Breast epithelium (tissue), 3 donors: ENCODE measurements around the gene TES.

Experiments used
- POLR2A ChIP-seq: fragments of 450-650 bp; IDR thresholded peaks from one replicate; pipeline ENCODE4 v1.6.1; 2016; ENCODE audit warnings: antibody characterized with exemption, mild to moderate bottlenecking, moderate library complexity
- POLR2AphosphoS5 ChIP-seq, 3 donors: sonication (generic); formaldehyde crosslinking; IDR thresholded peaks; one replicate each; pipeline ENCODE4 v1.6.1; 2017; ENCODE audit warnings: antibody characterized with exemption in 3 of 3
- TF ChIP-seq, protein P1 (sequence below), 3 donors: fragments of 450-650 bp; IDR thresholded peaks; one replicate each; pipeline ENCODE4 v1.5.1; 2016 to 2017; ENCODE audit warnings: antibody characterized with exemption in 3 of 3, mild to moderate bottlenecking in 3 of 3, moderate library complexity in 3 of 3

DNA sequence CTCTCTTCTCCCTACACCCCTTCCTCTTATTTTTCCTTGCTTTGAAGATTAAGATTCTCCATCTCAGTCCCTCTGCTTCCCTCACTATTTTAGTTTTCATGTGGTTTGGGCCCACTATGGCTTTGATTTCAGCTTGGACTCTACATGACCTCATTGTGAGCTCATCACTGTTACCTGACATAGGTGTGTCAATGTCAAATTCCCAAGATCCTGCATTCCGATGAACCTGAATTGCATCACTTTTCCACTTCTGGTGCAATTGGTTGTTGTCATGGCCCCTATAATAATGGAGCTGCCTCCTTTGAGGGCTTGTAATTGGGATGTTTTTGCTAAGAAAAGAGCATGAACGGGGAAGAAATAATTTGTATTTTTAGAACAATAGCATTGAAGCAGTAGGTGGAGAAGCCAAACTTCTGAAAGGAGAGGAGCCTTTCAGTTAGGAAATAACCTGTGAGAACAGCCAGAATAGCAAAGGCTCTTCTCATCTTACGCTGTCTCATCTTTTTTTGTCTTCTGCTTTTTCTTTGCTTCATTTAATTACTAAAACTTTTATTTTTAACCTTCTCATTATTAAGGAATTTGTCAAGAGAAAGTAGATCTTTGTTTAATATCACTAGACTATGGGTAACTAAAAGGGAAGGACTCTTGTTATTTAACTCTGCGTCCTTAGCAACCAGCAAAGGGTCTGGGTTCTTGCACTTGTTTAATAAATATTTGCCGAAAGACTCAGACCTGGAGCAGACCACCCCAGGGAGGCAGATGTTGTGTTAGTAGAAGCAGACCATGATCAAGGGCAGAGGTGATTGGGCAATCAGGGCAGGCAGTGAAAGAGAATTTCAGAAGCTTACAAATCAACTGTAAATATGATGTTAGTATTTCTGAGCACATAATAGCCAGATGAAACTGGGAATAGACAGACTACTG, 95.4 kb downstream of the TES start:
- TF ChIP-seq POLR2A (no peak), POLR2AphosphoS5 (IDR thresholded peaks at IDR 0.05) (no peak)
- TF ChIP-seq, protein P1, sequence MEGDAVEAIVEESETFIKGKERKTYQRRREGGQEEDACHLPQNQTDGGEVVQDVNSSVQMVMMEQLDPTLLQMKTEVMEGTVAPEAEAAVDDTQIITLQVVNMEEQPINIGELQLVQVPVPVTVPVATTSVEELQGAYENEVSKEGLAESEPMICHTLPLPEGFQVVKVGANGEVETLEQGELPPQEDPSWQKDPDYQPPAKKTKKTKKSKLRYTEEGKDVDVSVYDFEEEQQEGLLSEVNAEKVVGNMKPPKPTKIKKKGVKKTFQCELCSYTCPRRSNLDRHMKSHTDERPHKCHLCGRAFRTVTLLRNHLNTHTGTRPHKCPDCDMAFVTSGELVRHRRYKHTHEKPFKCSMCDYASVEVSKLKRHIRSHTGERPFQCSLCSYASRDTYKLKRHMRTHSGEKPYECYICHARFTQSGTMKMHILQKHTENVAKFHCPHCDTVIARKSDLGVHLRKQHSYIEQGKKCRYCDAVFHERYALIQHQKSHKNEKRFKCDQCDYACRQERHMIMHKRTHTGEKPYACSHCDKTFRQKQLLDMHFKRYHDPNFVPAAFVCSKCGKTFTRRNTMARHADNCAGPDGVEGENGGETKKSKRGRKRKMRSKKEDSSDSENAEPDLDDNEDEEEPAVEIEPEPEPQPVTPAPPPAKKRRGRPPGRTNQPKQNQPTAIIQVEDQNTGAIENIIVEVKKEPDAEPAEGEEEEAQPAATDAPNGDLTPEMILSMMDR (IDR thresholded peaks at IDR 0.05), result no peak
